PFSK-1 (cell line): Measurements from ENCODE around the gene FBXO24.

Experiments
- POLR2AphosphoS5 ChIP-seq: IDR thresholded peaks from 2 replicates; pipeline ENCODE4 v1.6.1; 2012; ENCODE audit warnings: low read depth, mild to moderate bottlenecking, control low read depth, low read length, moderate library complexity
- TAF1 ChIP-seq: IDR thresholded peaks from 2 replicates; pipeline ENCODE4 v1.6.1; 2012; ENCODE audit warnings: low read length, control low read depth, borderline replicate concordance; ENCODE audit not compliant: insufficient read depth
- TF ChIP-seq, protein P1 (sequence below), 2 experiments: IDR thresholded peaks; 2 replicates each; pipeline versions ENCODE4 v1.6.1 to v1.8.0; 2011 to 2012; ENCODE audit warnings: low read depth in 2 of 2, low read length in 2 of 2, control low read depth in 1 of 2, inconsistent platforms in 1 of 2, mild to moderate bottlenecking in 1 of 2, moderate library complexity in 1 of 2; ENCODE audit not compliant: insufficient read depth in 1 of 2

DNA sequence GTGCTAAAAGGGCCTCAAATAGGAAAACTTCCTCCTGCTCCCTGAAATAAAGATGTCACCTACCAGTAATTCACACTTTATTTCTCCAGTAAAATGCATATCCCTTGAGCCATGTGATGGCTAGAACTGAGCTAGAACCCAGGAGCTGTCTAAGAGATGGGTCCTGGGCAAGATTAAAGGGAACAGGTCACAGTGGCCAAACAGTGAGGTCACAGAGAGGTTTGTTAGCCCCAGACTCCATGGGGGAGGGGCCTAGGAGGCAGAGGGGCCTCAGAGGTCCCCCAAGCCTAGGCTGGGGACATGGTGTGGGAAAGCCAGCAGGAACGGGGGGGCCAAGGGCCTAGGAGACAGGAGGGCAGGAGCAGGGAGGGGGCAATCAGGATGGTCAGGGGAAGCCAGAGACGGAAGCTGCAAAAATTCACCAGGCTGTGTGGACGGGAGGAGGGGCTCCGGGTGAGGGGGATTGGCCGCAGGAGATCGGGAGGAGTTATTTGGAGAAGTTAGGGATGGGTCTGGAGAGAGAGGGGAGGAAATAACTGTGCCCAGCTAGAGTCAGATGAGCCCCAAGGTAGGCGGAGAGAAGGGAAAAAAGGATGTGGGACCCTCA lies 3.3 kb downstream of the FBXO24 start:
- TF ChIP-seq, protein P1, sequence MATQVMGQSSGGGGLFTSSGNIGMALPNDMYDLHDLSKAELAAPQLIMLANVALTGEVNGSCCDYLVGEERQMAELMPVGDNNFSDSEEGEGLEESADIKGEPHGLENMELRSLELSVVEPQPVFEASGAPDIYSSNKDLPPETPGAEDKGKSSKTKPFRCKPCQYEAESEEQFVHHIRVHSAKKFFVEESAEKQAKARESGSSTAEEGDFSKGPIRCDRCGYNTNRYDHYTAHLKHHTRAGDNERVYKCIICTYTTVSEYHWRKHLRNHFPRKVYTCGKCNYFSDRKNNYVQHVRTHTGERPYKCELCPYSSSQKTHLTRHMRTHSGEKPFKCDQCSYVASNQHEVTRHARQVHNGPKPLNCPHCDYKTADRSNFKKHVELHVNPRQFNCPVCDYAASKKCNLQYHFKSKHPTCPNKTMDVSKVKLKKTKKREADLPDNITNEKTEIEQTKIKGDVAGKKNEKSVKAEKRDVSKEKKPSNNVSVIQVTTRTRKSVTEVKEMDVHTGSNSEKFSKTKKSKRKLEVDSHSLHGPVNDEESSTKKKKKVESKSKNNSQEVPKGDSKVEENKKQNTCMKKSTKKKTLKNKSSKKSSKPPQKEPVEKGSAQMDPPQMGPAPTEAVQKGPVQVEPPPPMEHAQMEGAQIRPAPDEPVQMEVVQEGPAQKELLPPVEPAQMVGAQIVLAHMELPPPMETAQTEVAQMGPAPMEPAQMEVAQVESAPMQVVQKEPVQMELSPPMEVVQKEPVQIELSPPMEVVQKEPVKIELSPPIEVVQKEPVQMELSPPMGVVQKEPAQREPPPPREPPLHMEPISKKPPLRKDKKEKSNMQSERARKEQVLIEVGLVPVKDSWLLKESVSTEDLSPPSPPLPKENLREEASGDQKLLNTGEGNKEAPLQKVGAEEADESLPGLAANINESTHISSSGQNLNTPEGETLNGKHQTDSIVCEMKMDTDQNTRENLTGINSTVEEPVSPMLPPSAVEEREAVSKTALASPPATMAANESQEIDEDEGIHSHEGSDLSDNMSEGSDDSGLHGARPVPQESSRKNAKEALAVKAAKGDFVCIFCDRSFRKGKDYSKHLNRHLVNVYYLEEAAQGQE (IDR thresholded peaks at IDR 0.05; ENCODE audit: insufficient read depth in 1 of 2, low read depth in 2 of 2, low read length in 2 of 2): no peak
- no peak for TF ChIP-seq POLR2AphosphoS5
- no peak for TF ChIP-seq TAF1
